ENCODE measurements around the gene SLC38A1.
A peak's percentile ranks its signal among the peaks of the same experiment; 100 is the strongest.
"Not testable (repeated sequence)": the region's sequence is repeated elsewhere in the genome, so short reads cannot be mapped to it uniquely, and the experiment has no call there.

SLC38A1 gene

DNA sequence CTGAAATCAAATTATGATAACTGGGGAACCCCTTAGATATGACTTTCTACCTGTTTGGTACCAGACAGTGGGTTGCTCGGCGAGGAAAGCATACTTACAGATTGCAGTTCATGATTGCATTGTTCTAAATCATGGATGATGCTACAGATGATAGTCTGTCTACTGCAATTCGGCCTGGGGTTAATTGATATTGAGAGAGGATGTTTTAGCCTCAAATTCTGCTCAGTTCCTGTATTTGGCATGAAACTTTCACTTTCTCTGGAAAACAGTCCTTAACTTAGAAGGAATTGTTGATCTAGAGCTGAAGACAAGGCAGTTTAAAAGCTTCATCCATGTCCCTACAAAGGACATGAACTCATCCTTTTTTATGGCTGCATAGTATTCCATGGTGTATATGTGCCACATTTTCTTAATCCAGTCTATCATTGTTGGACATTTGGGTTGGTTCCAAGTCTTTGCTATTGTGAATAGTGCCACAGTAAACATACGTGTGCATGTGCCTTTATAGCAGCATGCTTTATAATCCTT lies 106.2 kb downstream of the SLC38A1 start:
- DNase-seq: not testable (repeated sequence)

DNA sequence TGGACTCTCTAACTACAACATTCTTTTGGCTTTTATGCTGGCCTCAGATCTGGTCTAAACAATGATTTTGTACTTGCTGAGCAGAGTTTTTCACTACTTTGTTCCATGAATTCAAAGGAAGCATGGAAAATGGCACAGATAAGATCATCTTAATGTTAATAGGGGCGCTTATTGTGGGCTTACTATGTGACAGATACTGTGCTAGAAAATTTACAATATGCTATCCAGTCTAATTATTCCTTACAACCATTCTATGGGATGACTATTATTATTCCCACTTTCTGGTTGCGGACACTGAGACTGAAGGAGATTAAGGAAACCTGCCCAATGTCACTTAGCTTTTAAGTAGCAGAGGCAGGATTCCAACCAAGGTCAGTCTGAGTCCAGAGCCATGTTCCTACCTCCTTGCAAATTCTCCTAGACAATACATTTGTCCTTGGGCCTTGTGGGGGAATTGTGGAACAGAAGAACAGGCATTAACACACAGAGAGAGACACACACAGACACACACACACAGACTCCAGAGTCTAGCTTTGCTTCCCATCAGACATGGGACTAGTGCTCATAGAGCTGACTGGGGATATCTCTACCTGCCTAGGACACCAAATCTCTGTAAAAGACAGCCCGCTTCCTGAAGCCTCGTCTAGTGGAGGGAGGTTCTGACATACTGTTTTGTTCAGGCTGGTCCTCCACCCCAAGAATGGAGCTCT lies 107.7 kb downstream of the SLC38A1 start:
- no peak for DNase-seq

DNA sequence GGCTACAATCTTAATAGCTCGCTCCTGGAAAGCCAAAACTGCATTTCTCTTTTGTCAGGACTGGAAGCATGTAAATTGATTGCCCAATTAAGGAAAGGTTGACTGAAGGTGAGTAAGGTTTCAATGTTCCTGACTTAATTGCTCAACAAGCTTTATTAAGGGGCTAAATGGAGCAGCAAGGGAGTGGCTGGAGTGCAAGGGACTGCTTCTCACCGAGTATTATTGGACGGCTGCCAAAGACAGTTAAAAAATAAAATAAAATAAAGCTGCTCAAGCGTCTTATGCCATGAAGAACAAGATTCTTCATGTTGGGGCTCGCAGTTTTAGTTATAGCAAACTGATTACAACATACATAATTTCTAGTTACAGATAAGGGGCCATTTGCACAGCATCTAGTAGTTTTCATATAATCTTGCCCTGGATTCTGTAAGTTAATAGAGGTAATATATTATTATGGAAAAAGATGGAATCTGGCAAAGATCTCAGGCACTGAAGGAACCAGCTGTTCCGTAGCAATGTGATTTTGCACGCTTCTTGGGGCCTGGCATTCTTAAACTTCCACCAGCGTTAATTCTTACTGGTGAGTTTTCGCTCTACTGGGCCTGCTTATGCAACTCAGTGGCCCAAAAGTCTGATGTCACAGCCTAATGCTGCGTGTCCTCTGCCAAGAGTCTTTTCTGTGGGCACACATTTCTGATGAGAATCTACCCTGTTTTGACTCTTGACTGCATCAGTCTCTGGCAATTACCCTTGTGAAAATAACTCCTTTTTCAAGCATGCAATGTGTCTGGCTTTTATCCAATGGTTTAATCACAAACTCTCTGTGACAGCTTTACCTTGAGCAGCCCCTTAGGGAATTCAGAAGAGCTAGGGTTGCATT lies 108.5 kb downstream of the SLC38A1 start:
- no peak for DNase-seq

DNA sequence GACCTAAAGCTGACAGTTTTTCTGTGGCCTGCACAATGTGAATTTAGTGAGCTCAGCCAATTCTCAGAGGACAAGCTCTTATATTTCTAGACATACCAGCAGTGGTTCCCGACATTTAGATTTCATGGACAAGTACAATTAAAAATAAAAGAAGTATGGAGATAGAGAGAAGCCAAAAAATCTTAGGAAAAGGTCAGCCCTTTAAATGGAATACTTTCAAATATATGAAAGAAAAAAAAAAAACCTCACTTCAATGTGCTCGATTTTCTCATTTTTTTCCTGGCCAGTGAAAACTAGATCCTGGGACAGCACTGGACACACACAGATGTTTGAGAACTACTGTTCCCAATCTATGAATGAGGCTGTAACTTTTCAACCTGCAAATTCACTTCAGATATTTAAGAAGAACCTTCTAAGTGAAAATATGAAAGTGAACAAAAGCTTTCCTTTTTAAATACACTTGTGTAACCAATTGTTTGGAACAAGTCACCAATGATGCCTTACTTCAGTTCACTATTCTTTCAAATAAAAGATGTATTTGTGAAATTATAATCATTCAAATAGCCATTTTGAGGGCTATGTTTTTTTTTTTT lies 109.4 kb downstream of the SLC38A1 start:
- no peak for DNase-seq

DNA sequence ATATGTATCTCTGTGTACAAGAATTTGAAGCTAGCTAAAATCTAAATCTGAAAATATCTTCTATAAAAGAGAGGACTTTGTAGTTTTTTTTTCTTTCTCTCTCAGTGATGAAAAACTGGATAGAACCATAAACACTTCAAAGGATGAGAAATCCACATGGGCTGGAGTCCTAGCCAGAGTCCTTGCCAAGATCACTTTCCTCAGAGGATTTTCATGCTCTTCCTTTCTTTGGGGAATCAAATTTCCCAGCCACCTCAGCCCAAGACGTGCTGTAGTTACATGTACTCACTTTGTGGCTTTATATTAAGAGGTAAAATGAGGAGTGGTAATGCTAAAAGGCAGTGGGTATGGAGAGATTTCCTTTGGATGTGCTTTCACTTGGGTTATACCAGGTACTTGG lies 110.3 kb downstream of the SLC38A1 start:
- no peak for DNase-seq

DNA sequence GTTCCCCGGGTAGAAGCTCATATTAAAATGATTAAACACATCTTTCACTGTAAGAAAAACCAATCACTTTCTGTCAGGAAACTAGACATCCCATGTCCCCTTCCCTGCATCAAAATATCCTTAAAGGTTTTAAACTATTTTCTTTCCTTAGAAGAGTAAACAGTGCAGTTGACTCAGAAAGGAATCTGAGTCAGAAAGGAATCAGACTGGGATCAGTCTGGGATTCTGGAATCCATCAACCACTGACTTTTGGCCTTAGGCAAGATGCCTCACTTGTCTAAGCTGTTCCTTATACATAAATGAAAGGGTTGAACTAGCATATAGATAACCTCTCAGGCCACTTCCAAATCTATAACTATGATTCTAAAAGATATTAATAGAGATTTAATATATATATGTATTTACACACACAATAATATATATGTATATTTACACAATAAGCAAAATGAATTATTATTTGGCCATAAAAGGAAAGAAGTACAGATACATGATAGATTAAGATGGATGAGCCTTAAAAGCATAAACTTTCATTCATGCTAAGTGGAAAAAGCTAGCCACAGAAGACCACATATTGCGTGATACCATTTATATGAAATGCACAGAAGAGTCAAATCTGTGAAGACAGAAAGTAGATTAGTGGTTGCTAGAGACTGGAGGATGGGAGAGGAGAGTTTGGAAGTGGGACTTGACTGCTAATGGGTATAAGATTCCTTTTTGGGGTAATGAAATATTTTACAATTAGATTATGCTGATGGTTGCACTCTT lies 114.4 kb downstream of the SLC38A1 start:
- DNase-seq: no peak

DNA sequence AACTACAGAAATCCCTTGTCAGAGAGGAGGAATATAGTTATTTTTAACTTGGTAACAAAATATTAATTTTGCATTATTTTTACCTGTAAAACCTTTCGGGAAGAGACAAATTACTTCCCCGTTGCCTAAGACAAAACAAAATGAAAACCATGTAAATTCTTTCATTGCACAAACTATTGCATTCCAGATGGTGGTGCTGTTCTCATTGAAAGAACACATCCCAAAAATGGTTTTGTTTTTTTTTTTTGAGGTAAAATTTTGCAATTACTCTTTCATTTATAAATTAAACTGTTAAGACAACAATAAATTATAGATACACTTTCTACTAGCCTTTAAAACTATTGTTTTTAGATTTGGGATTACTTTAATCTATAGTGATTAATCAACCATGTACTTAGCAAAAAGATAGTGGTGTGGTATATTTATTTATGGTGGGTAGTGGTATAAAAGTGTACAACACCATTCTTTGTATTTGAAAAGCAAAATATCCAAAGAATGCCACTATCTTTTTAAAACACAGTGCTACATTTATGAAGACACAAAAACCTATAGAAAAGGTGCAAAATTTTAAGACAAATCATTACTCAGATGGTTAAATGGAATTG lies 115.5 kb downstream of the SLC38A1 start:
- peak in 1 of 2 donors; percentile 53 for DNase-seq

DNA sequence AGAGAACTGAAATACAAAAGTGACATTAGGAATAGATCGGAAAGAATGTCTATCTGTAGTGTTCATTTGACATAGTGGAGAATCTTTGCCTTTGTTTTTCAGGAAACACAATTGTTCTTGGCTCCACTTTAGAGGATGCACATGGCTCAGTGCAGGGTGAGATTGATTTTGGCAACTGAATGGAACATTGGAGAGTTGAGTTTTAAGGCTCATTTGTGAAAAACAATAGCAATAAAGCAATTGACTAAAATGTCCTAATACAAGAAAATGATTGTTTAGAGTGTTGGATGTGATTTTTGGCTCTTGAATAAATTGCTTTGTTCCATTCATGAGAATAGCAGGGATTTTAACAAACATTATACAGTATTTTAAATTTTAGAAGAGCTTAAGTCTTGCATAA lies 116.4 kb downstream of the SLC38A1 start:
- DNase-seq: no peak

DNA sequence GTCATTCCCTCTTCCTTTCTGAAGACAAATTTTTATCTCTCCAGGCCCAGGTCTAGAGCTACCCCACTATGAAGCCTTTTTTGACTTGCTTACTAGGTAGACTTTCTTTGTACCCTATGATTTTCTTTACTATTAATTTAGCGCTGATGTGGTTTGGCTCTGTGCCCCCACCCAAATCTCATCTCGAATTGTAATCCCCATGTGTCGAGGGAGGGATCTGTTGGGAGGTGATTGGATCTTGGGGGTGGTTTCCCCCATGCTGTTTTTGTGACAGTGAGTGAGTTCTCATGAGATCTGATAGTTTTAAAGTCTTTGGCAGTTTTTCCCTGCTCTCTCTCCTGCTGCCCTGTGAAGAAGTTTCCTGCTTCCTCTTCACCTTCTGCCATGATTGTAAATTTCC lies 118.1 kb downstream of the SLC38A1 start:
- DNase-seq: no peak

DNA sequence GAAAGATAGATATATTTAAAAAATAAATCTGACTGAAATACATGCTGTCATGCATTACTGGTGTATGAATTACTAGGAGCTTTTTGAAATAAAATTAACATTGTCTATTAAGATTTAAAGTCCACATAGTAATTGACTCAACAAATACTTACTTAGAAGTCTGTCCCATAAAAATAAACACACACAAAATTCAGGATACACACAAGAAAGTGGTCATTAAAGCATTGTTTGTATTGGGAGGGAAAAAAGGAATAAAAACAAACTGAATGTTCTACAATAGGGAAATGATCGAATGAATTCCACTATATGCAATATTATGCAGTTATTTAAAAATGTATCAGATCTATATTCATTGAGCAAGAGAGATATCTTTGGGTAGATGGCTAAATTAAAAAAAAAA lies 118.9 kb downstream of the SLC38A1 start:
- no peak for DNase-seq

- DNase-seq: no peak
Observed at GRCh38 chr12:46149079-46149464, 119.8 kb downstream of the SLC38A1 start.

DNA sequence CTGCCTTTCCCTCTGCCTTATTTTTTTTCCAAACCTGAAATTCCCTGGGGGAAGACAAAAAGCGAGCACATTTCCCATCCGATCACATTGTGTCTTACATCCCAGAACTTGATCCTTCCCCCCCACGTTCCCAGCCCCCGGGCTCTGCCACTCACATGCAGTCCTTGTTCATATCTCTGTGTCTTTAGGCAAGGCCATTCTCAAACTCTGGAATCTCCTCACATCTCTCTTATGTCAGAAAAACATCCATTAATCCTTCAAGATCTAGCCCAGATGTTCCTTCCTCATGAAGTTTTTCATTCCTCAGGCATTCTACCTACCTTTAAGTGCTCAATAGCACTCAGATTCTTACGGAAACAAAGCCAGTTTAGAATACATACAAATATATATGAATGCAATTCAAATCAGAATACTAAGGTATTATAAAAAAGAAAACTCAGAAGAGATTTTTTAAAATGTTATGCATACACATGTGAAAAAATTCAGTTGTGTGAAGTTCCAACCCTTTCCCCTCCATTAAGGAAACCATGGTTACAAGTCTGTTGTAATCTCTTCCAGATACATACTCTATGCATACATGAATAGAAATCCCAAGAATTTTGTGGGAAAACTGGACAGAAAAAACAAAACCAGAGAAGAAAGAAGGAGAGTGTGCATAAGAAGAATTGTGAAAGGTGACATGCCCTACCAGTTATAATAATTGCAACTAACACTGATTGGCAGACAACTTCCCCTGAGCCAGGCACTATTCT lies 120.3 kb downstream of the SLC38A1 start:
- DNase-seq: no peak

- no peak for DNase-seq
Observed at GRCh38 chr12:46147144-46147543, 121.7 kb downstream of the SLC38A1 start.

GRCh38 chr12:46145881-46146280 lies 123.0 kb downstream of the SLC38A1 start:
- no peak for DNase-seq

DNA sequence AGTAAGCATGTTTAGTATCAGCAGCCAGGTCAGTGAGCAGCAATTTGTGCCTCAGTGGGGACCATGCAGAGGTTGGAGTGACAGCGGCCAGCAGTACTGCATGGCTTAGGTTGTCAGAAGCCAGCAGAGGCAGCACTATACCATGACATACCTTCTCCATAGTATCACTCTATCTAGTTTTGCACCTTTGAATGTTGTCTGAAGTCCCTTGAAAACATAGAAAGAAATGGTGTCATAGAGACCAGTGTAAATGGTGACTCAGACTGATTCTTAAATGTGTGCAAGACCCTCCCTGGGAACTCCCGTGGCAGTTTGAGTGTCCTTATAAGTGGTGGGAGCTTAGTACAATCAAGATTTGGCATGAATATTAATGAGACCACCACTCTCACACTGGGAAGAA lies 124.4 kb downstream of the SLC38A1 start:
- no peak for DNase-seq

GRCh38 chr12:46136249-46136648 lies 132.6 kb downstream of the SLC38A1 start:
- no peak for DNase-seq

DNA sequence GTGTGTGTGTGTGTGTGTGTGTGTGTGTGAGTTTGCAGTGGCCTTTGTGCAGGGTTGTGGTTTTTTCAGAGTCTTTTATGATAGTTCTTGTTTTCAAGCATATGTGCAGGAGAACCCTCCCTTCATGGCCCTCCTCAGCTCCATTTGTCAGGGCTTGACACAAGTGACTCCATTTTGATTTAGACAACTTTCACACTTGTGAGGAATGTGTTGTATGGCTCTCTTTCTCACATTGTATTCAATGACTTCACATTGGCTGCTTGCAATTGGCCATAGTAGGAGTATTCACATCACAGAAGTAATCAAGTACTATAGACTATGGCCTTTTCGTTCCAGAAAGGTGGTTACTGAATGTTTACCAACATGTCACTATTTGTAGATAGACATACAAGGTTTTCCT lies 133.1 kb downstream of the SLC38A1 start:
- DNase-seq: no peak

- no peak for DNase-seq
Observed at GRCh38 chr12:46134852-46135251, 134.0 kb downstream of the SLC38A1 start.

GRCh38 chr12:46134205-46134811 lies 134.5 kb downstream of the SLC38A1 start:
- DNase-seq: no peak

GRCh38 chr12:46133751-46134150 lies 135.1 kb downstream of the SLC38A1 start:
- DNase-seq: no peak

Data from CD4-positive, alpha-beta T cell treated with Interferon alpha-2 for 1 hour (primary cell).